MM.1S (cell line): ENCODE measurements around the gene TAF5.

Experiments used
- EZH2phosphoT487 ChIP-seq: fragments of 300-600 bp; sonication (generic); IDR thresholded peaks from 2 replicates; pipeline ENCODE4 v1.6.1; 2018; ENCODE audit warnings: antibody characterized with exemption, low read length
- TF ChIP-seq, protein P1 (sequence below): fragments of 300-600 bp; sonication (generic); IDR thresholded peaks from 2 replicates; pipeline ENCODE4 v1.5.1; 2016; ENCODE audit warnings: antibody characterized with exemption, low read length, mixed read lengths

GRCh38 chr10:103419101-103419500 is 51.3 kb downstream of the TAF5 start:
- TF ChIP-seq, protein P1, sequence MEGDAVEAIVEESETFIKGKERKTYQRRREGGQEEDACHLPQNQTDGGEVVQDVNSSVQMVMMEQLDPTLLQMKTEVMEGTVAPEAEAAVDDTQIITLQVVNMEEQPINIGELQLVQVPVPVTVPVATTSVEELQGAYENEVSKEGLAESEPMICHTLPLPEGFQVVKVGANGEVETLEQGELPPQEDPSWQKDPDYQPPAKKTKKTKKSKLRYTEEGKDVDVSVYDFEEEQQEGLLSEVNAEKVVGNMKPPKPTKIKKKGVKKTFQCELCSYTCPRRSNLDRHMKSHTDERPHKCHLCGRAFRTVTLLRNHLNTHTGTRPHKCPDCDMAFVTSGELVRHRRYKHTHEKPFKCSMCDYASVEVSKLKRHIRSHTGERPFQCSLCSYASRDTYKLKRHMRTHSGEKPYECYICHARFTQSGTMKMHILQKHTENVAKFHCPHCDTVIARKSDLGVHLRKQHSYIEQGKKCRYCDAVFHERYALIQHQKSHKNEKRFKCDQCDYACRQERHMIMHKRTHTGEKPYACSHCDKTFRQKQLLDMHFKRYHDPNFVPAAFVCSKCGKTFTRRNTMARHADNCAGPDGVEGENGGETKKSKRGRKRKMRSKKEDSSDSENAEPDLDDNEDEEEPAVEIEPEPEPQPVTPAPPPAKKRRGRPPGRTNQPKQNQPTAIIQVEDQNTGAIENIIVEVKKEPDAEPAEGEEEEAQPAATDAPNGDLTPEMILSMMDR, result no peak
- TF ChIP-seq EZH2phosphoT487, result no peak
